ENCODE results near the gene TMEM132A.

DNA sequence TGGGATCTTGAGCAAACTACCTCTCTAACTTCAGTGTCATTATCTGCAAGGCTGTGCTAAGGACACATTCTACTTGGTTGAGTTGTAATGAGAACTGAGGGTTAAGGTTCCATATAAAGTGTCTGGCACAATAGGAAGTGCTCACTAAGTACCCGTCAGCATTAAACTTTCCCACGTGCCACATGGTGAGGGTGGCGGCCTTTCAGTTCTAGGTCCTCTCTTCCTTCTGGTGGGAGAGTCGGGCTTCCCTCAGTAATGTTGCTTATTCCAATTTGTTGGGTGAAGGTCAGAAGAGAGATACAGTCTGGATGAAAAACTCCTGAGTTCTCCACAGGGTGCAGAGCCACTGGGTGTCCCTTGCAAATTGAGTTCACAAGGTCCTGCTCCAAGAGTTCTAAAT lies 42.6 kb downstream of the TMEM132A start:
- TF ChIP-seq EP300 (IDR thresholded peaks at IDR 0.05) (no peak), POLR2A (IDR thresholded peaks at IDR 0.05) (no peak)

All from ovary (tissue), 1 donor.